Left lung (tissue), 10 donors: ENCODE data around the gene FA2H. TPM values are rescaled to one million over a fixed set of nuclear protein-coding genes. Genes with fewer than 3 reads are reported as not detected.
"Not testable (repeated sequence)": the region's sequence is repeated elsewhere in the genome, so short reads cannot be mapped to it uniquely, and the experiment has no call there.

ENCODE experiments used
- ATAC-seq: fragments of 200-7000 bp; cut with Tn5 transposase; one replicate; pipeline ENCODE4 v1.9.1; 2020; ENCODE audit warnings: moderate library complexity
- DNase-seq, 4 donors: peaks; one replicate each; pipeline ENCODE4 v3.0.0-alpha.2; 2013 to 2020
- H3K27ac ChIP-seq, 2 donors: fragments of 200-600 bp; sonication (generic) in 1 of 2; one replicate each; pipeline versions ENCODE4 v1.5.0 to v1.8.0; 2020 to 2021
- H3K27me3 ChIP-seq, 2 donors: fragments of 200-600 bp; sonication (generic) in 1 of 2; one replicate each; pipeline versions ENCODE4 v1.5.0 to v1.8.0; 2020 to 2021
- H3K36me3 ChIP-seq, 2 donors: fragments of 200-600 bp; sonication (generic) in 1 of 2; one replicate each; pipeline versions ENCODE4 v1.5.0 to v1.8.0; 2020 to 2021
- H3K4me1 ChIP-seq, 2 donors: fragments of 200-600 bp; one replicate each; pipeline ENCODE4 v1.8.0; 2021
- H3K4me3 ChIP-seq, 2 donors: fragments of 200-600 bp; sonication (generic) in 1 of 2; one replicate each; pipeline versions ENCODE4 v1.5.0 to v1.8.0; 2020 to 2021; ENCODE audit warnings: mild to moderate bottlenecking in 1 of 2
- H3K9me3 ChIP-seq, 2 donors: fragments of 200-600 bp; sonication (generic) in 1 of 2; one replicate each; pipeline versions ENCODE4 v1.5.0 to v1.8.0; 2020 to 2021
- intact Hi-C, 2 donors: fragments of 100-400 bp; cut with DNase I; formaldehyde crosslinking; loops; one replicate each; pipeline versions ENCODE4 v1.11.2 to v1.14.2; 2022
- polyA plus RNA-seq, 6 donors: library from polyadenylated mRNA; unstranded; fragments of 120-200 nt; gene quantifications; one replicate each; pipeline ENCODE4 v1.2.1, GENCODE V29; 2013; ENCODE audit not compliant: insufficient read length in 6 of 6
- total RNA-seq, 2 donors: library from RNA; stranded (reverse); fragmentation: NEBNext Ultra II Directional; extraction: Animal tissue kit (Norgen Biotek cat#: 25700); gene quantifications; one replicate each; pipeline ENCODE4 v1.2.1, GENCODE V29; 2021
- TF ChIP-seq, protein P1 (sequence below), 2 donors: fragments of 200-600 bp; sonication (generic) in 1 of 2; IDR thresholded peaks; one replicate each; pipeline versions ENCODE4 v1.5.0 to v1.8.0; 2021; ENCODE audit warnings: antibody characterized with exemption in 2 of 2
- donor health status: DM: no; HTN: yes; CAD: no.
- donor health status: DM: no; HTN: no; CAD: no.

Gene FA2H
- total and polyA plus RNA-seq, 8 donors: 3.3 to 7.3 (median 5.6) TPM

DNA sequence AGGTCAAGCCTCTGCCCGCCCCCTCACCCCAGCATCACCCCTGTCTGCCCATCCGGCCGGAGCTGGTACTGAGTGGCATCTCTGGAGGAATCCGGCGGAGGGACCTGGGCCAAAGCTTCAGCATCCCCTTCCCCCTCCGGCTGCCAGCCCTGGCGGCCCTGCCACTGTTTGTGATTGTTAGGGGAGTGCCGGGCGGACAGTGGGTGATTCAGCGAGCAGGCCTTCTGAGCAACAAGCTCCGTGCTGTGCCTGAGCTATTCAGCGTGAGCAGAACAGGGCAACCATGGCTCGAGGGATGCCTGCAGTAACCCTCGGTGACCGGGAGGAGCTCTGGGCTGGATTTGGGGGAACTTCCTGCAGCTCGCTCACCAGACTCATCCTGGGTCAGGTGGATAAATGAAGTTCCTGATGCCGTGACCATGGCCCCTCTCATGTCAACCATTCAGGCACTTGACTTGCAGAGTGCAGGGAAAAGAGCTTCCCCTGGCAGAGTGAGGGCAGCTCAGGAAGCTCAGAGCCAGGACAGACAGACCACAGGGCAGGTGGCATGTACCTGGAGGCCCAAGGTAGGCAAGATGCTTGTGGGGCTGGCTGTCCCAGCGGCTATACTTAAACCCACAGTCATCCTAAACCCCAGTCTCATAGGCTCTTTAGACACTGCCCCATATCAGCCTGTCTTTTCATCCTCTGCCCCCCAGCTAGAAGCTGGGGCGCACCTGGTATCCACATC lies 49.6 kb downstream of the FA2H start:
- intact Hi-C loops: no loop called here
- peaks cover 0 to 10% of the 10 kb centered on the region in 2 donors for H3K9me3 ChIP-seq
- H3K4me1 ChIP-seq: no peaks in the 10 kb centered on the region
- TF ChIP-seq, protein P1, sequence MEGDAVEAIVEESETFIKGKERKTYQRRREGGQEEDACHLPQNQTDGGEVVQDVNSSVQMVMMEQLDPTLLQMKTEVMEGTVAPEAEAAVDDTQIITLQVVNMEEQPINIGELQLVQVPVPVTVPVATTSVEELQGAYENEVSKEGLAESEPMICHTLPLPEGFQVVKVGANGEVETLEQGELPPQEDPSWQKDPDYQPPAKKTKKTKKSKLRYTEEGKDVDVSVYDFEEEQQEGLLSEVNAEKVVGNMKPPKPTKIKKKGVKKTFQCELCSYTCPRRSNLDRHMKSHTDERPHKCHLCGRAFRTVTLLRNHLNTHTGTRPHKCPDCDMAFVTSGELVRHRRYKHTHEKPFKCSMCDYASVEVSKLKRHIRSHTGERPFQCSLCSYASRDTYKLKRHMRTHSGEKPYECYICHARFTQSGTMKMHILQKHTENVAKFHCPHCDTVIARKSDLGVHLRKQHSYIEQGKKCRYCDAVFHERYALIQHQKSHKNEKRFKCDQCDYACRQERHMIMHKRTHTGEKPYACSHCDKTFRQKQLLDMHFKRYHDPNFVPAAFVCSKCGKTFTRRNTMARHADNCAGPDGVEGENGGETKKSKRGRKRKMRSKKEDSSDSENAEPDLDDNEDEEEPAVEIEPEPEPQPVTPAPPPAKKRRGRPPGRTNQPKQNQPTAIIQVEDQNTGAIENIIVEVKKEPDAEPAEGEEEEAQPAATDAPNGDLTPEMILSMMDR (IDR thresholded peaks at IDR 0.05): no peak
- no peak overlapping the region for H3K27ac ChIP-seq
- H3K4me3 ChIP-seq: no peak overlapping the region
- DNase-seq: no peak
- peaks cover 0 to 6% of the 10 kb centered on the region in 2 donors for H3K27me3 ChIP-seq
- no peaks in the 10 kb centered on the region for H3K36me3 ChIP-seq
- no peak for ATAC-seq

DNA sequence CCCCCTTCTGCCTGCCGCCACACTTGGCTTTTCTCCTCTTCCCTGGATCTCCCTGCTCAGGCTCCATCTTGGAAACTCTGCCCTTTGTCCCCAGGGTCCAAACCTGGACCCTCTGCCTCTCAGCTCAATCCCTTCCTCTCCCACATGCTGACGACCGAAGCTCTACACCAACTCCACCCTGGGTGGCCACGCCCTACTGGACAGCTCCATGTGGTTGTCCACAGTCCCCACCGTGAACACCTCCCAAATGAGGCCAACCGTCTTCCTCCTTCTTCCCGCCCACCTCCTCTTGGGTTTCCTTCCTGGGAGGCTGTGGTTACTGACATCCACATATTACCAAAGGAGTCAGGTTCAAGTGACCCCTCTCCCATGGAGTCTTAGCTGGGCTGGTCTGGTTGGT lies 51.4 kb downstream of the FA2H start:
- no peak for ATAC-seq

DNA sequence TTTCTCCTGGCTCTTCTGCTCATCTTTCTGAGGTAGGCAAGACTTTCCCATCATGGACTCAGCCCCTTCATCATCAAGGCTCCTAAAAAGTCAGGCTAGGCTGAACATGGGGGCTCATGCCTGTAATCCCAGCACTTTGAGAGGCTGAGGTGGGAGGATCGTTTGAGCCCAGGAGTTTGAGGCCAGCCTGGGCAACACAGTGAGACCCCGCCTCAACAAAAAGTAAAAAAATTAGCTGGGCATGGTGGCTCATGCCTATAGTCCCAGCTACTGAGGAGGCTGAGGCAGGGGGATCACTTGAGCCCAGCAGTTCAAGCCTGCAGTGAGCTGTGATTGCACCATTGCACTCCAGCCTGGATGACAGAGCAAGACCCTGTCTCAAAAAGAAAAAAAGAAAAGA lies 52.5 kb downstream of the FA2H start:
- intact Hi-C loops, H3K36me3 ChIP-seq, H3K27me3 ChIP-seq, ATAC-seq, H3K4me3 ChIP-seq, H3K27ac ChIP-seq, H3K9me3 ChIP-seq, DNase-seq, H3K4me1 ChIP-seq: not testable (repeated sequence)

More for the DNA sequence above, 51.4 kb downstream of the FA2H start:
- H3K9me3 ChIP-seq: peaks cover 0 to 10% of the 10 kb centered on the region in 2 donors
- H3K27me3 ChIP-seq: peaks cover 0 to 6% of the 10 kb centered on the region in 2 donors
- no peaks in the 10 kb centered on the region for H3K36me3 ChIP-seq
- DNase-seq: no peak
- TF ChIP-seq, protein P1 (IDR thresholded peaks at IDR 0.05): no peak
- H3K4me1 ChIP-seq: no peaks in the 10 kb centered on the region
- intact Hi-C loops: no loop called here
- no peak overlapping the region for H3K4me3 ChIP-seq
- H3K27ac ChIP-seq: no peak overlapping the region

DNA sequence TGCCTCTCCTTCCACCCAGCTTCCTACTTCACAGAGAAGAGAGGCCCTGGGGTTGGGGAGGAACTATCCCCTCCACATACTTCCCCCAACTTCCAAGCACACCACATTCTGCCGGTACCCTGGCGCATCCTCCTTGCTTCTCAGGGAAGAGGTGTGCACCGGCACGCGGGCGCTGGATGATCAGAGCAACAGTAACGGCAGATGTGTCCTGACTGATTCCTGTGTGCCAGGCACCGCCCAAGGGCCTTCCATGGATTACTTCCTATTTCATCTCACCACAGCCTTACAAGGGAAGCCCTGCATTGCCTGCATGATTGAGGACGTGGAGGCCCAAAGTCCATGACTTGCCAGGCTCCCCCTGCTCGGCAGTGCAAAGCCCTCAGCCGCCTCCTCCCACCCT lies 52.9 kb downstream of the FA2H start:
- Histone ChIP-seq H3K27me3 (peaks cover 0 to 6% of the 10 kb centered on the region in 2 donors), H3K4me1 (no peaks in the 10 kb centered on the region), H3K36me3 (no peaks in the 10 kb centered on the region), H3K4me3 (no peak overlapping the region), H3K9me3 (peaks cover 0 to 2% of the 10 kb centered on the region in 2 donors), H3K27ac (no peak overlapping the region)
- DNase-seq: no peak
- no peak for ATAC-seq
- TF ChIP-seq, protein P1 (IDR thresholded peaks at IDR 0.05): no peak
- intact Hi-C loops: no loop called here

DNA sequence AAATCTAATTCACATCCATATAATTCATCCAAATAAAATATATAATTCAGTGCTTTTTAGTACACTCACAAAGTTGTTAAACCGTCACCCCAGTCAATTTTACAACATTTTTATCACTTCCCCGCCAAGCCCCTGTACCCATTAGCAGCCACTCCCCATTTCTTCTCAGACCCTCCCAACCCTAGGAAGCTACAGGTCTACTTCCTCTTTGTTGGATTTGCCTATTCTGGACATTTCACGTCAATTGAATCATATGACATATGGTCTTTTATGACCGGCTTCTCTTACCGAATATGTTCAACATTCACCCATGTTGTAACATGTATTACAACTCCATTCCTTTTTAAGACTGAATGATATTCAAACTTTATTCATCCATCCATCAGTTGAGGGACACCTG lies 54.0 kb downstream of the FA2H start:
- Histone ChIP-seq H3K4me3 (no peak overlapping the region), H3K9me3 (no peaks in the 10 kb centered on the region), H3K36me3 (no peaks in the 10 kb centered on the region), H3K4me1 (no peaks in the 10 kb centered on the region), H3K27me3 (peaks cover 0 to 6% of the 10 kb centered on the region in 2 donors), H3K27ac (no peak overlapping the region)
- DNase-seq (no peak), ATAC-seq (no peak)
- TF ChIP-seq, protein P1 (IDR thresholded peaks at IDR 0.05): no peak
- intact Hi-C loops: no loop called here
